ENCODE measurements around the gene RIMOC1.

The RIMOC1 gene

GRCh38 chr5:41908374-41909079 lies 4.4 kb downstream of the RIMOC1 start:
- Histone ChIP-seq H3K4me3 (replicated peaks; ENCODE audit: insufficient read depth, low read length) (no peak overlapping the region), H3K27me3 (ENCODE audit: insufficient read depth, poor library complexity, severe bottlenecking) (no peaks in the 10 kb centered on the region), H3K27ac (replicated peaks) (no peak overlapping the region)
- no peak for DNase-seq (ENCODE audit: low read depth in 1 of 2, low spot score in 1 of 2)
- no peak for TF ChIP-seq SPI1 (IDR thresholded peaks at IDR 0.05; ENCODE audit: borderline replicate concordance, low read depth)
- TF ChIP-seq GABPA (IDR thresholded peaks at IDR 0.05; ENCODE audit: low read depth) = no peak
- TF ChIP-seq CTCF (IDR thresholded peaks at IDR 0.05; ENCODE audit: insufficient read depth, low read length) = no peak
- TF ChIP-seq REST (IDR thresholded peaks at IDR 0.05; ENCODE audit: insufficient replicate concordance, low read depth) = no peak
- no peak for TF ChIP-seq POLR2AphosphoS5 (IDR thresholded peaks at IDR 0.05; ENCODE audit: low read depth)

- TF ChIP-seq CTCF (IDR thresholded peaks at IDR 0.05; ENCODE audit: insufficient read depth, low read length) = no peak
- peak; percentile 24; the same call in 1 of the 2 replicates for TF ChIP-seq SPI1 (IDR thresholded peaks at IDR 0.05; ENCODE audit: borderline replicate concordance, low read depth)
- DNase-seq (ENCODE audit: low read depth in 1 of 2, low spot score in 1 of 2) = no peak
- Histone ChIP-seq H3K27ac (replicated peaks) (no peak overlapping the region), H3K27me3 (ENCODE audit: insufficient read depth, poor library complexity, severe bottlenecking) (no peaks in the 10 kb centered on the region), H3K4me3 (replicated peaks; ENCODE audit: insufficient read depth, low read length) (no peak overlapping the region)
These were observed 14.0 kb downstream of the RIMOC1 start for GRCh38 chr5:41918105-41918504.

GRCh38 chr5:41921166-41921565 lies 17.0 kb downstream of the RIMOC1 start:
- TF ChIP-seq POLR2AphosphoS5 (IDR thresholded peaks at IDR 0.05; ENCODE audit: low read depth) (no peak), GABPA (IDR thresholded peaks at IDR 0.05; ENCODE audit: low read depth) (no peak), CTCF (IDR thresholded peaks at IDR 0.05; ENCODE audit: insufficient read depth, low read length) (no peak), REST (IDR thresholded peaks at IDR 0.05; ENCODE audit: insufficient replicate concordance, low read depth) (no peak), SPI1 (IDR thresholded peaks at IDR 0.05; ENCODE audit: borderline replicate concordance, low read depth) (no peak)
- DNase-seq (ENCODE audit: low read depth in 1 of 2, low spot score in 1 of 2) = no peak
- H3K4me3 ChIP-seq (replicated peaks; ENCODE audit: insufficient read depth, low read length) = no peak overlapping the region
- H3K27me3 ChIP-seq (ENCODE audit: insufficient read depth, poor library complexity, severe bottlenecking) = no peaks in the 10 kb centered on the region
- no peak overlapping the region for H3K27ac ChIP-seq (replicated peaks)

- TF ChIP-seq CTCF (IDR thresholded peaks at IDR 0.05; ENCODE audit: insufficient read depth, low read length) (no peak), SPI1 (IDR thresholded peaks at IDR 0.05; ENCODE audit: borderline replicate concordance, low read depth) (no peak), REST (IDR thresholded peaks at IDR 0.05; ENCODE audit: insufficient replicate concordance, low read depth) (no peak), GABPA (IDR thresholded peaks at IDR 0.05; ENCODE audit: low read depth) (no peak), POLR2AphosphoS5 (IDR thresholded peaks at IDR 0.05; ENCODE audit: low read depth) (no peak)
- DNase-seq (ENCODE audit: low read depth in 1 of 2, low spot score in 1 of 2) = no peak
- no peaks in the 10 kb centered on the region for H3K27me3 ChIP-seq (ENCODE audit: insufficient read depth, poor library complexity, severe bottlenecking)
- H3K27ac ChIP-seq (replicated peaks) = no peak overlapping the region
- H3K4me3 ChIP-seq (replicated peaks; ENCODE audit: insufficient read depth, low read length) = no peak overlapping the region
These were observed 17.7 kb downstream of the RIMOC1 start for GRCh38 chr5:41921874-41922273.
